Mucosa of stomach (tissue), 1 donor: Measurements from ENCODE around the gene PRRC2C.
"Not testable (repeated sequence)": the region's sequence is repeated elsewhere in the genome, so short reads cannot be mapped to it uniquely, and the experiment has no call there.

Source experiments
- H3K27me3 ChIP-seq: one replicate; pipeline ENCODE4 v1.7.0; 2013; ENCODE audit warnings: mild to moderate bottlenecking, low read length; ENCODE audit not compliant: control insufficient read depth, insufficient read depth
- H3K36me3 ChIP-seq: one replicate; pipeline ENCODE4 v1.7.0; 2013; ENCODE audit warnings: low read length; ENCODE audit not compliant: control insufficient read depth, insufficient read depth
- H3K4me1 ChIP-seq: one replicate; pipeline ENCODE4 v1.7.0; 2013; ENCODE audit warnings: mild to moderate bottlenecking, low read length; ENCODE audit not compliant: control insufficient read depth, insufficient read depth
- H3K4me3 ChIP-seq: one replicate; pipeline ENCODE4 v1.7.0; 2013; ENCODE audit warnings: low read length
- H3K9ac ChIP-seq: one replicate; pipeline ENCODE4 v1.7.0; 2013; ENCODE audit warnings: mild to moderate bottlenecking, low read length, moderate library complexity
- H3K9me3 ChIP-seq: one replicate; pipeline ENCODE4 v1.7.0; 2013; ENCODE audit warnings: mild to moderate bottlenecking, low read length, moderate library complexity; ENCODE audit not compliant: control insufficient read depth
- donor health status: Pancreatic carcinoma.

Gene PRRC2C

GRCh38 chr1:171506525-171507304 lies 21.4 kb downstream of the PRRC2C start:
- H3K9ac ChIP-seq: no peak overlapping the region
- no peaks in the 10 kb centered on the region for H3K36me3 ChIP-seq
- H3K9me3 ChIP-seq: no peaks in the 10 kb centered on the region
- peaks cover 8% of the 10 kb centered on the region for H3K4me1 ChIP-seq
- H3K4me3 ChIP-seq: no peak overlapping the region
- no peaks in the 10 kb centered on the region for H3K27me3 ChIP-seq

- H3K27me3 ChIP-seq: no peaks in the 10 kb centered on the region
- H3K36me3 ChIP-seq: no peaks in the 10 kb centered on the region
- no peak overlapping the region for H3K4me3 ChIP-seq
- H3K9ac ChIP-seq: no peak overlapping the region
- H3K9me3 ChIP-seq: no peaks in the 10 kb centered on the region
- H3K4me1 ChIP-seq: peaks cover 8% of the 10 kb centered on the region
Observed at GRCh38 chr1:171507435-171507834, 22.1 kb downstream of the PRRC2C start.

GRCh38 chr1:171509191-171509590 lies 23.9 kb downstream of the PRRC2C start:
- Histone ChIP-seq H3K9me3 (no peaks in the 10 kb centered on the region), H3K4me3 (no peak overlapping the region), H3K27me3 (no peaks in the 10 kb centered on the region), H3K36me3 (no peaks in the 10 kb centered on the region), H3K4me1 (peaks cover 8% of the 10 kb centered on the region), H3K9ac (no peak overlapping the region)

GRCh38 chr1:171513743-171514142 lies 28.4 kb downstream of the PRRC2C start:
- H3K9ac ChIP-seq: no peak overlapping the region
- peaks cover 7% of the 10 kb centered on the region for H3K4me1 ChIP-seq
- H3K36me3 ChIP-seq: peaks cover 8% of the 10 kb centered on the region
- H3K27me3 ChIP-seq: no peaks in the 10 kb centered on the region
- H3K4me3 ChIP-seq: no peak overlapping the region
- no peaks in the 10 kb centered on the region for H3K9me3 ChIP-seq

- Histone ChIP-seq H3K27me3 (no peaks in the 10 kb centered on the region), H3K4me1 (no peaks in the 10 kb centered on the region), H3K36me3 (peaks cover 8% of the 10 kb centered on the region), H3K4me3 (no peak overlapping the region), H3K9ac (no peak overlapping the region), H3K9me3 (no peaks in the 10 kb centered on the region)
Observed at GRCh38 chr1:171515299-171515698, 30.0 kb downstream of the PRRC2C start.

GRCh38 chr1:171515741-171516140 lies 30.4 kb downstream of the PRRC2C start:
- Histone ChIP-seq H3K36me3 (peaks cover 8% of the 10 kb centered on the region), H3K9ac (no peak overlapping the region), H3K9me3 (no peaks in the 10 kb centered on the region), H3K4me3 (no peak overlapping the region), H3K27me3 (no peaks in the 10 kb centered on the region), H3K4me1 (no peaks in the 10 kb centered on the region)

GRCh38 chr1:171521567-171521966 lies 36.2 kb downstream of the PRRC2C start:
- no peaks in the 10 kb centered on the region for H3K27me3 ChIP-seq
- H3K9me3 ChIP-seq: no peaks in the 10 kb centered on the region
- H3K4me3 ChIP-seq: no peak overlapping the region
- no peaks in the 10 kb centered on the region for H3K4me1 ChIP-seq
- H3K9ac ChIP-seq: no peak overlapping the region
- H3K36me3 ChIP-seq: no peaks in the 10 kb centered on the region

- Histone ChIP-seq H3K4me1 (no peaks in the 10 kb centered on the region), H3K4me3 (no peak overlapping the region), H3K9ac (no peak overlapping the region), H3K9me3 (no peaks in the 10 kb centered on the region), H3K36me3 (peaks cover 2% of the 10 kb centered on the region), H3K27me3 (no peaks in the 10 kb centered on the region)
Observed at GRCh38 chr1:171530676-171531075, 45.3 kb downstream of the PRRC2C start.

- H3K36me3 ChIP-seq: peaks cover 6% of the 10 kb centered on the region
- no peaks in the 10 kb centered on the region for H3K27me3 ChIP-seq
- no peak overlapping the region for H3K9ac ChIP-seq
- H3K4me1 ChIP-seq: no peaks in the 10 kb centered on the region
- H3K4me3 ChIP-seq: no peak overlapping the region
- H3K9me3 ChIP-seq: no peaks in the 10 kb centered on the region
Observed at GRCh38 chr1:171532520-171532919, 47.2 kb downstream of the PRRC2C start.

- H3K4me3 ChIP-seq: no peak overlapping the region
- H3K9ac ChIP-seq: no peak overlapping the region
- H3K27me3 ChIP-seq: no peaks in the 10 kb centered on the region
- H3K36me3 ChIP-seq: peaks cover 13% of the 10 kb centered on the region
- H3K4me1 ChIP-seq: no peaks in the 10 kb centered on the region
- H3K9me3 ChIP-seq: no peaks in the 10 kb centered on the region
Observed at GRCh38 chr1:171545523-171545922, 60.2 kb downstream of the PRRC2C start.

GRCh38 chr1:171550050-171550449 lies 64.7 kb downstream of the PRRC2C start:
- Histone ChIP-seq H3K9ac (no peak overlapping the region), H3K4me3 (no peak overlapping the region), H3K9me3 (no peaks in the 10 kb centered on the region), H3K4me1 (no peaks in the 10 kb centered on the region), H3K27me3 (no peaks in the 10 kb centered on the region), H3K36me3 (no peaks in the 10 kb centered on the region)

- not testable (repeated sequence) for H3K27me3 ChIP-seq, H3K9me3 ChIP-seq, H3K4me1 ChIP-seq, H3K9ac ChIP-seq, H3K4me3 ChIP-seq, H3K36me3 ChIP-seq
Observed at GRCh38 chr1:171550598-171551100, 65.3 kb downstream of the PRRC2C start.
